Tibial artery (tissue), 4 donors: ENCODE data around the gene NEDD4L.

Experiments used
- DNase-seq, 2 donors: peaks; one replicate each; pipeline ENCODE4 v3.0.0-alpha.2; 2019
- H3K27ac ChIP-seq, 2 donors: fragments of 200-600 bp; sonication (generic) in 1 of 2; 1 replicate in 1 of 2; 2 replicates in 1 of 2; pipeline ENCODE4 v1.5.1; 2018 to 2019; ENCODE audit warnings: mild to moderate bottlenecking in 1 of 2
- H3K27me3 ChIP-seq, 2 donors: fragments of 200-600 bp; sonication (generic) in 1 of 2; one replicate each; pipeline versions ENCODE4 v1.5.1 to v1.6.0; 2016 to 2019
- H3K36me3 ChIP-seq, 3 donors: fragments of 200-600 bp; sonication (generic) in 2 of 3; one replicate each; pipeline ENCODE4 v1.5.1; 2016 to 2019; ENCODE audit warnings: mild to moderate bottlenecking in 2 of 3
- H3K4me1 ChIP-seq, 4 donors: fragments of 200-600 bp; sonication (generic) in 2 of 4; 1 replicate in 3 of 4; 2 replicates in 1 of 4; pipeline ENCODE4 v1.5.1; 2016 to 2019
- H3K4me3 ChIP-seq, 2 donors: fragments of 200-600 bp; sonication (generic) in 1 of 2; 1 replicate in 1 of 2; 2 replicates in 1 of 2; pipeline ENCODE4 v1.5.1; 2018 to 2019; ENCODE audit warnings: mild to moderate bottlenecking in 2 of 2
- H3K9me3 ChIP-seq, 3 donors: fragments of 200-600 bp; sonication (generic) in 1 of 3; one replicate each; pipeline ENCODE4 v1.5.1; 2016 to 2019
- CTCF ChIP-seq, 2 experiments: fragments of 200-600 bp in 1 of 2; fragments of 450-650 bp in 1 of 2; IDR thresholded peaks; one replicate each; pipeline ENCODE4 v1.5.1; 2017 to 2019; ENCODE audit warnings: antibody characterized with exemption in 2 of 2, mild to moderate bottlenecking in 1 of 2, moderate library complexity in 1 of 2
- intact Hi-C: fragments of 100-400 bp; cut with DNase I; formaldehyde crosslinking; loops from one replicate; pipeline ENCODE4 v1.15.0; 2023; ENCODE audit warnings: low total_unique reads

The NEDD4L gene

GRCh38 chr18:58162127-58162526, 118.1 kb downstream of the NEDD4L start:
- intact Hi-C loops = no loop called here
- no peak for DNase-seq
- no peaks in the 10 kb centered on the region for H3K27me3 ChIP-seq

GRCh38 chr18:58163004-58163590, 119.1 kb downstream of the NEDD4L start:
- H3K4me3 ChIP-seq = no peak overlapping the region
- H3K36me3 ChIP-seq = no peaks in the 10 kb centered on the region
- intact Hi-C loops = no loop called here
- no peak for TF ChIP-seq CTCF (IDR thresholded peaks at IDR 0.05)
- no peaks in the 10 kb centered on the region for H3K27me3 ChIP-seq
- DNase-seq = no peak
- no peaks in the 10 kb centered on the region for H3K4me1 ChIP-seq
- H3K27ac ChIP-seq = no peak overlapping the region
- H3K9me3 ChIP-seq = no peaks in the 10 kb centered on the region

More at GRCh38 chr18:58162127-58162526, 118.1 kb downstream of the NEDD4L start:
- no peak for TF ChIP-seq CTCF (IDR thresholded peaks at IDR 0.05)
- Histone ChIP-seq H3K4me1 (no peaks in the 10 kb centered on the region), H3K27ac (no peak overlapping the region), H3K9me3 (no peaks in the 10 kb centered on the region), H3K36me3 (no peaks in the 10 kb centered on the region), H3K4me3 (no peak overlapping the region)

GRCh38 chr18:58166278-58166844, 122.3 kb downstream of the NEDD4L start:
- Histone ChIP-seq H3K27ac (no peak overlapping the region), H3K4me1 (no peaks in the 10 kb centered on the region), H3K9me3 (no peaks in the 10 kb centered on the region), H3K27me3 (no peaks in the 10 kb centered on the region), H3K36me3 (no peaks in the 10 kb centered on the region), H3K4me3 (no peak overlapping the region)
- no peak for TF ChIP-seq CTCF (IDR thresholded peaks at IDR 0.05)
- no peak for DNase-seq
- intact Hi-C loops = no loop called here

- H3K27ac ChIP-seq = no peak overlapping the region
- no peak overlapping the region for H3K4me3 ChIP-seq
- no peaks in the 10 kb centered on the region for H3K36me3 ChIP-seq
- H3K27me3 ChIP-seq = no peaks in the 10 kb centered on the region
- intact Hi-C loops = no loop called here
- no peak for DNase-seq
- H3K9me3 ChIP-seq = no peaks in the 10 kb centered on the region
- no peaks in the 10 kb centered on the region for H3K4me1 ChIP-seq
- TF ChIP-seq CTCF (IDR thresholded peaks at IDR 0.05) = no peak
Observed at GRCh38 chr18:58167073-58167472, 123.0 kb downstream of the NEDD4L start.

GRCh38 chr18:58168221-58168620, 124.2 kb downstream of the NEDD4L start:
- H3K4me3 ChIP-seq = no peak overlapping the region
- no peaks in the 10 kb centered on the region for H3K9me3 ChIP-seq
- no peaks in the 10 kb centered on the region for H3K36me3 ChIP-seq
- H3K27ac ChIP-seq = no peak overlapping the region
- DNase-seq = no peak
- no peaks in the 10 kb centered on the region for H3K27me3 ChIP-seq
- no peaks in the 10 kb centered on the region for H3K4me1 ChIP-seq
- intact Hi-C loops = no loop called here
- TF ChIP-seq CTCF (IDR thresholded peaks at IDR 0.05) = no peak
